CD4-positive, alpha-beta memory T cell (primary cell): ENCODE results near the gene OXCT2. TPM values are rescaled to one million over a fixed set of nuclear protein-coding genes. Genes with fewer than 3 reads are reported as not detected.

Source experiments
- CTCF ChIA-PET: fragments of 350-600 bp; sonication (Branson Sonifier 250); formaldehyde crosslinking; loops from one replicate; lab custom pipeline; 2021; ENCODE audit warnings: inconsistent platforms; ENCODE audit not compliant: partially characterized antibody; lab: Charles Lee
- POLR2A ChIA-PET: fragments of 350-600 bp; sonication (Branson Sonifier 250); formaldehyde crosslinking; loops from one replicate; lab custom pipeline; 2021; ENCODE audit not compliant: partially characterized antibody; lab: Charles Lee
- DNase-seq, 5 donors: peaks; one replicate each; pipeline versions ENCODE4 v3.0.0 to v3.0.0-alpha.2; 2020 to 2022; ENCODE audit warnings: mixed read lengths in 1 of 5
- H3K27ac ChIP-seq: one replicate; pipeline ENCODE4 v1.7.0; 2013; ENCODE audit warnings: low read depth, low read length
- H3K27me3 ChIP-seq: 2 replicates; pipeline ENCODE4 v1.7.0; 2013; ENCODE audit warnings: mild to moderate bottlenecking, low read length, moderate library complexity; ENCODE audit not compliant: insufficient read depth
- H3K36me3 ChIP-seq: 2 replicates; pipeline ENCODE4 v1.7.0; 2013; ENCODE audit warnings: mild to moderate bottlenecking, low read length, moderate library complexity; ENCODE audit not compliant: insufficient read depth
- H3K4me1 ChIP-seq: 2 replicates; pipeline ENCODE4 v1.7.0; 2013; ENCODE audit warnings: mild to moderate bottlenecking, low read length, moderate library complexity; ENCODE audit not compliant: insufficient read depth
- H3K4me3 ChIP-seq, 2 donors: one replicate each; pipeline ENCODE4 v1.7.0; 2013; ENCODE audit warnings: low read length in 2 of 2, mild to moderate bottlenecking in 1 of 2
- H3K9me3 ChIP-seq, 2 donors: one replicate each; pipeline ENCODE4 v1.7.0; 2013; ENCODE audit warnings: low read length in 2 of 2, control low read depth in 1 of 2; ENCODE audit not compliant: control insufficient read depth in 1 of 2
- H3K27ac Mint-ChIP-seq, 7 donors: one replicate each; pipeline ENCODE4 v1.8.0; 2020 to 2021; ENCODE audit warnings: mixed read lengths in 7 of 7, mild to moderate bottlenecking in 6 of 7, inconsistent platforms in 3 of 7, moderate library complexity in 3 of 7
- H3K27me3 Mint-ChIP-seq, 2 donors: one replicate each; pipeline ENCODE4 v1.8.0; 2020 to 2021; ENCODE audit warnings: mixed read lengths in 2 of 2
- H3K36me3 Mint-ChIP-seq, 2 donors: one replicate each; pipeline ENCODE4 v1.8.0; 2020 to 2021; ENCODE audit warnings: mixed read lengths in 2 of 2, inconsistent platforms in 1 of 2, mild to moderate bottlenecking in 1 of 2
- H3K4me1 Mint-ChIP-seq, 4 donors: one replicate each; pipeline ENCODE4 v1.8.0; 2020 to 2021; ENCODE audit warnings: mixed read lengths in 4 of 4, mild to moderate bottlenecking in 1 of 4
- H3K4me3 Mint-ChIP-seq, 8 donors: one replicate each; pipeline ENCODE4 v1.8.0; 2020 to 2021; ENCODE audit warnings: mixed read lengths in 8 of 8, mild to moderate bottlenecking in 7 of 8, moderate library complexity in 6 of 8, inconsistent platforms in 3 of 8
- H3K9me3 Mint-ChIP-seq, 8 donors: one replicate each; pipeline ENCODE4 v1.8.0; 2020 to 2021; ENCODE audit warnings: mixed read lengths in 8 of 8, mild to moderate bottlenecking in 5 of 8, inconsistent platforms in 3 of 8, moderate library complexity in 1 of 8
- intact Hi-C: fragments of 100-400 bp; cut with micrococcal nuclease; formaldehyde crosslinking; loops from one replicate; pipeline ENCODE4 v1.15.1; 2023
- polyA plus RNA-seq, 2 donors: library from polyadenylated mRNA; unstranded; fragments of 300-500 nt; fragmentation: Illumina TruSeq; gene quantifications; one replicate each; pipeline ENCODE4 v1.2.3, GENCODE V29; 2021
- total RNA-seq, 2 experiments: library from RNA; stranded (reverse); gene quantifications; one replicate each; pipeline ENCODE4 v1.2.3, GENCODE V29; 2021

The OXCT2 gene
- total and polyA plus RNA-seq, 4 experiments from 2014 or later = 0.36 TPM; not detected in 3

- Mint-ChIP-seq H3K27ac (peak overlapping the region in 1 of 7 donors; percentile 32), H3K4me3 (no peak overlapping the region), H3K9me3 (no peaks in the 10 kb centered on the region), H3K36me3 (peaks cover 54 to 74% of the 10 kb centered on the region in 2 donors), H3K4me1 (no peaks in the 10 kb centered on the region), H3K27me3 (no peaks in the 10 kb centered on the region)
- H3K4me3 ChIP-seq = no peak overlapping the region
- no peaks in the 10 kb centered on the region for H3K4me1 ChIP-seq
- POLR2A ChIA-PET = no interaction called here
- H3K27ac ChIP-seq = no peak overlapping the region
- no peaks in the 10 kb centered on the region for H3K27me3 ChIP-seq
- CTCF ChIA-PET = no interaction called here
- H3K9me3 ChIP-seq = no peaks in the 10 kb centered on the region
- no peak for DNase-seq
- H3K36me3 ChIP-seq = peaks cover 48% of the 10 kb centered on the region
- intact Hi-C loops = no loop called here
These were observed 13.6 kb downstream of the OXCT2 start for GRCh38 chr1:39757501-39757900.

- Histone ChIP-seq H3K27ac (no peak overlapping the region), H3K36me3 (peaks cover 62% of the 10 kb centered on the region), H3K9me3 (no peaks in the 10 kb centered on the region), H3K27me3 (no peaks in the 10 kb centered on the region), H3K4me1 (no peaks in the 10 kb centered on the region), H3K4me3 (no peak overlapping the region)
- Mint-ChIP-seq H3K4me1 (peaks cover 0 to 2% (median 0%) of the 10 kb centered on the region in 4 donors), H3K27ac (peak overlapping the region in 1 of 7 donors; percentile 52), H3K27me3 (no peaks in the 10 kb centered on the region), H3K9me3 (no peaks in the 10 kb centered on the region), H3K4me3 (no peak overlapping the region), H3K36me3 (peaks cover 60 to 83% of the 10 kb centered on the region in 2 donors)
- CTCF ChIA-PET = no interaction called here
- POLR2A ChIA-PET = no interaction called here
- no peak for DNase-seq
- intact Hi-C loops = no loop called here
These were observed 15.0 kb downstream of the OXCT2 start for GRCh38 chr1:39755965-39756659.

- no peaks in the 10 kb centered on the region for H3K9me3 ChIP-seq
- H3K4me1 ChIP-seq = no peaks in the 10 kb centered on the region
- Mint-ChIP-seq H3K27ac (no peak overlapping the region), H3K9me3 (no peaks in the 10 kb centered on the region), H3K4me3 (no peak overlapping the region), H3K36me3 (peaks cover 65 to 89% of the 10 kb centered on the region in 2 donors), H3K27me3 (no peaks in the 10 kb centered on the region), H3K4me1 (peaks cover 0 to 2% (median under 1%) of the 10 kb centered on the region in 4 donors)
- no peak for DNase-seq
- H3K27me3 ChIP-seq = no peaks in the 10 kb centered on the region
- H3K4me3 ChIP-seq = no peak overlapping the region
- intact Hi-C loops = no loop called here
- no peak overlapping the region for H3K27ac ChIP-seq
- ChIA-PET CTCF (no interaction called here), POLR2A (interaction anchor here (0.8 kb wide), 1 partner anchor 16 kb away, joined by 3 read pairs; no protein-coding TSS in a partner anchor)
- peaks cover 73% of the 10 kb centered on the region for H3K36me3 ChIP-seq
These were observed 16.1 kb downstream of the OXCT2 start for GRCh38 chr1:39754906-39755504.

- H3K36me3 ChIP-seq = peaks cover 81% of the 10 kb centered on the region
- no peaks in the 10 kb centered on the region for H3K9me3 ChIP-seq
- CTCF ChIA-PET = no interaction called here
- Mint-ChIP-seq H3K27ac (no peak overlapping the region), H3K9me3 (no peaks in the 10 kb centered on the region), H3K36me3 (peaks cover 65 to 89% of the 10 kb centered on the region in 2 donors), H3K27me3 (no peaks in the 10 kb centered on the region), H3K4me3 (no peak overlapping the region), H3K4me1 (peaks cover 0 to 2% (median under 1%) of the 10 kb centered on the region in 4 donors)
- H3K27me3 ChIP-seq = no peaks in the 10 kb centered on the region
- no peak overlapping the region for H3K4me3 ChIP-seq
- intact Hi-C loops = no loop called here
- POLR2A ChIA-PET = no interaction called here
- no peaks in the 10 kb centered on the region for H3K4me1 ChIP-seq
- H3K27ac ChIP-seq = no peak overlapping the region
- DNase-seq = no peak
These were observed 17.1 kb downstream of the OXCT2 start for GRCh38 chr1:39754026-39754570.

- POLR2A ChIA-PET = no interaction called here
- CTCF ChIA-PET = interaction anchor here (1.8 kb wide), 1 partner anchor 95 kb away, joined by 5 read pairs; no protein-coding TSS in a partner anchor
- no peaks in the 10 kb centered on the region for H3K4me1 ChIP-seq
- H3K4me1 Mint-ChIP-seq = peaks cover 0 to 2% (median under 1%) of the 10 kb centered on the region in 4 donors
- no peaks in the 10 kb centered on the region for H3K9me3 Mint-ChIP-seq
- H3K27ac ChIP-seq = no peak overlapping the region
- DNase-seq = no peak
- H3K4me3 ChIP-seq = no peak overlapping the region
- H3K9me3 ChIP-seq = no peaks in the 10 kb centered on the region
- no peaks in the 10 kb centered on the region for H3K27me3 ChIP-seq
- H3K27ac Mint-ChIP-seq = peak overlapping the region in 1 of 7 donors; percentile 53
- H3K4me3 Mint-ChIP-seq = no peak overlapping the region
- peaks cover 64 to 89% of the 10 kb centered on the region in 2 donors for H3K36me3 Mint-ChIP-seq
- H3K36me3 ChIP-seq = peaks cover 88% of the 10 kb centered on the region
- intact Hi-C loops = no loop called here
- no peaks in the 10 kb centered on the region for H3K27me3 Mint-ChIP-seq
These were observed 17.8 kb downstream of the OXCT2 start for GRCh38 chr1:39753132-39754025.

GRCh38 chr1:39752703-39753102 is 18.4 kb downstream of the OXCT2 start:
- no peaks in the 10 kb centered on the region for H3K9me3 Mint-ChIP-seq
- no peak for DNase-seq
- no peak overlapping the region for H3K4me3 Mint-ChIP-seq
- CTCF ChIA-PET = interaction anchor here (1.8 kb wide), 1 partner anchor 95 kb away, joined by 5 read pairs; no protein-coding TSS in a partner anchor
- no peaks in the 10 kb centered on the region for H3K27me3 ChIP-seq
- H3K27ac Mint-ChIP-seq = no peak overlapping the region
- H3K36me3 ChIP-seq = peaks cover 94% of the 10 kb centered on the region
- H3K27ac ChIP-seq = no peak overlapping the region
- H3K9me3 ChIP-seq = no peaks in the 10 kb centered on the region
- H3K4me3 ChIP-seq = no peak overlapping the region
- intact Hi-C loops = no loop called here
- POLR2A ChIA-PET = no interaction called here
- no peaks in the 10 kb centered on the region for H3K4me1 ChIP-seq
- peaks cover 0 to 2% (median under 1%) of the 10 kb centered on the region in 4 donors for H3K4me1 Mint-ChIP-seq
- no peaks in the 10 kb centered on the region for H3K27me3 Mint-ChIP-seq
- peaks cover 63 to 89% of the 10 kb centered on the region in 2 donors for H3K36me3 Mint-ChIP-seq
